GM21576 (cell line): Measurements from ENCODE around the gene TLR4.

Experiments
- ATAC-seq: cut with Tn5 transposase; IDR thresholded peaks from one replicate; pipeline ENCODE4 v1.9.1; 2021; ENCODE audit warnings: mild to moderate bottlenecking, moderate library complexity; ENCODE audit not compliant: unreplicated experiment

Gene TLR4

DNA sequence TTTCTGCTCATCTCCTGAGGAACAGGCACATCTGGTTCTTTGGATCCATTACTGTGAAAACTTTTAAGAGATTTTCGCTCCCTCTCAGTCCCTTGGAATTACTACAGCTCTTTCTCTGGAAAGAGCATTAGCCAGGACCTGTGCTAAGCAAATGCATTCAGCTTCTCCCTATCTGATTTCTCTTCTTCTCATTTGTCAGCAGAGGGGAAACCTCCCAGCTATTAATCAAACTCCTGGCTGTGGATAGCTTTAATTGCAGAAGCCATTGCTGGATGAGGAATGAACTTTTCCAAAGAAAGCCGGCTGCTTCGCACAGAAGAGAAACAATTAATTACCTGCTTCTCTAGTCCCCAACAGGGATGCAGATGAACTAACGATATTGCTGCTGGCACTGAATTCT is 37.9 kb downstream of the TLR4 start:
- no peak for ATAC-seq

DNA sequence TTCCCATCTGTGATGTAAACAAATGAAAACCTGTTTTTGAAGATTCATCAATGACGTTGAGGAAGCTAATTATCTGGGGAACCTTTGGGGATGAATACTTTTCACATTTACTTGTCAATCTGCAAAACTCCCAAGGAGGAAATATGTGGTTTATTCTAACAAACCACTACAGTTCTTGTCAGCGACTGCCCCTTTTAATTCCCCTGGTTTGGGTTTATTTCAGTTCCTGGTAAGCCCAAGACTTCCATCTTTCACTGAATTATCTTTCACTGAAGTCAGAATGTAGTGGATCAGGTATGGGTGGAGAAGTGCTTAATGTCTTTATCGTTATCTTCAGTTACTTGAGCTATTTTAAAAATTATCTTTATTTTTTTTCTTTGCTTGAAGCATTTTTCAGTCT is 40.2 kb downstream of the TLR4 start:
- no peak for ATAC-seq

DNA sequence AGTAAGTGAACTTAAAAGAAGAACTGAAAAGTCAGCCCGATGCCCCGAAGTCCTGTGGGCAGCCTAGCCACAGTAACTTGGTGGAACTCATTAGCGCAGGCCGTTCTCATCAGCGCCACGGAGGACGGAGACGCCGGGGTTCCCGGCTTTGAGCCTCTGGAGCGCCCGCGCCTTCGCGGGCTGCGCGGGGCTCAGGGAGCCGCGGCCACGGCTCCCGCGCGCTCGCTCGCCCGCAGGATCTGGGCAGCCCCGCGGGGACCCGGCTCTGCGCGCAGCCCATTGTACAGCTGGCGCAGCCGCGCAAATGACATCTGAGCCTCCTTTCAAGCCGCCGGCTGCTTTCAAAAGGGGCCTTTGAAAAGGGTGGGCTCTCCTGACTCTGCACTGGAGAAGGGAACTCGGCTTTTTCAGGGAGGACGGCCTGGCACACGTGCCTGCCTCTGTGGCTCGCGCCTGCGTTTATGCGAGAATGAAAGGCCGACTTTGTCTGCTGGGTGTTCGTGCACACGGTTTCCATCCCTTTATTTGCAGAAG is 40.7 kb downstream of the TLR4 start:
- no peak for ATAC-seq

GRCh38 chr9:117745598-117745997 is 41.4 kb downstream of the TLR4 start:
- no peak for ATAC-seq

- ATAC-seq, result no peak
Observed at GRCh38 chr9:117746263-117746662, 42.1 kb downstream of the TLR4 start.

GRCh38 chr9:117747386-117747970 is 43.3 kb downstream of the TLR4 start:
- no peak for ATAC-seq

DNA sequence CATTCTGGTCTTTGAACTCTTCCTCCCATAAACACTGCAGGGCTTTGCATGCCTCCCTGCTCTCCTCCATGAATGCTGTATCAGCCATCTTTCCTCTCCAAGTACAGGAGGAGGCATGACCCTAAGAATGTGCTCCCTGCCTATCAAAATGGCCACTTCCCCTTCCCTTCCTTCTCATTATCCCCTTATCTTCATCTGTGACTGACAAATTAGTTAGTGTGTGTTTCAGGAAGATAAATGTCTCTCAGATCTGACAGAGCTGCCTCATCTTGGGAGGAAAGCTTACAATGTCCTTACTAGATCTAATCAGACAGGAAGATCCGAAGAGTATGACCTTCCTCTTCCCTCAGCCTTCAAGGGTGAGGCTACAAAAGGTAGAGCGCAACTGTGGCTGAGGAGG is 46.2 kb downstream of the TLR4 start:
- ATAC-seq, result no peak

DNA sequence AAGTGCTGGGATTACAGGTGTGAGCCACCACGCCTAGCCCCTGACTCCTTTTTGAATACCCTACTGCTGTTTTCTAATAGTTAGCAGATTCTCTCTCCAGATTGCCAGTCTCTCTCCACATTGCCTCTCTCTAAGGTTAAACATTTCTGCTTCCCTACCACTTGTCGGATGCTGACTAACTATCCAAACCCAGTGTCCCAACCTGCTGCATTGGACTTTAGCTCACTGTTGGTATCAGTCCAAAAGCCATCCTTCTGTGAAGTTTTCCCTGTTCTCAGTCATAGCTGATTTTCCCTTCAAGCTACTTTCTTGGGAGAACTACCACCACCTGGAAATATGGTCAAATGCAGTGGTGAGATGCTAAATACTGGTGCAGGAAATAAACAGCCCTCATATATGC is 48.7 kb downstream of the TLR4 start:
- no peak for ATAC-seq

DNA sequence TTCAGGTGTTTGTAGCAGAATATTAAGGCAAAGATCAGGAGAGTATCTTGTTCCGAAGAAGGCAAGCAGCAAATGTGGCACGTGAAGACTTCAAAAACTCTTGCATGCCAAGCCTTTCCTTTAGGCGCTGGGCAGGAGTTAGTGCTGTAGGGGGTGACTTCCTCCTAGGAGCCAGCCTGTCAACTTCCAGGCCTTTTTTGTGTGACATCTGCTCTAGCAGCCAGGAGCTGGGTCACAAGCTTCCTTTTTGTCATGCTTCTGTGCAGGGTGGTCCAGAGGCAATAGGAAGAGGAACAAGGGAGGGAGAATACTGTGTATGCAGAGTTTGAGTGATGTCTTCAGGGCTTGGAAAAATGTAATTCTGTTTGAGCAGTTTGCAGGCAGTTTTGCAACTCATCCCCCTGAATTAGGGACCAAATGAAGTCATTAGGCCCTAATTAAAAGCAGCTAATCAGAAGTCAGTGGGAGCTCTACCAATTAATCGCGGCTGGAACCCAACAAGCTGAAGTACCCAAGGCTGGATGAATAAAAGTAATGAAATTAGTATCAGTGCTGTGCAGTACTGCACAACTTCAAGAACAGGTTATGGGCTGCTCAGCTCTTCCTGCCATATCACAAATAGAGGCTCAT is 53.5 kb downstream of the TLR4 start:
- no peak for ATAC-seq

DNA sequence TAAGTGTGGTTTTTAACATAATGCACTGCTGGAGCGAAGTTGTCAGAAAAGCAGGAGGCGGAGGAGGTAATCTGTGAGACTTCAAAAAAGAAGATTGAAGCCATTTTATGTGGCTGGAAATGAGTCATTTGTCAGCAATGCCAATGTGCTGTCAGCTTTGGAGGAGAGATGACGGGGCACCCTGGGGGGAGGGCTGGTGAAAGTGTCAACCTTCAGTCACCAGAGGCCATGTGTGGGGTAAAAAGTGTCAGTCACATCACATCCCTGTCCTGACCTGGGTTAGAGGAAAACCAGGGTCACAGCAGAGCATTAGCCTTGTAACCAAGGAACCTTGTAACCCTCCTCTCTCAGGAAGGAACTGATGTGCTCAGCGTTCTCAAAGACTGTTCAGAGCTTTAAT is 59.1 kb downstream of the TLR4 start:
- no peak for ATAC-seq

DNA sequence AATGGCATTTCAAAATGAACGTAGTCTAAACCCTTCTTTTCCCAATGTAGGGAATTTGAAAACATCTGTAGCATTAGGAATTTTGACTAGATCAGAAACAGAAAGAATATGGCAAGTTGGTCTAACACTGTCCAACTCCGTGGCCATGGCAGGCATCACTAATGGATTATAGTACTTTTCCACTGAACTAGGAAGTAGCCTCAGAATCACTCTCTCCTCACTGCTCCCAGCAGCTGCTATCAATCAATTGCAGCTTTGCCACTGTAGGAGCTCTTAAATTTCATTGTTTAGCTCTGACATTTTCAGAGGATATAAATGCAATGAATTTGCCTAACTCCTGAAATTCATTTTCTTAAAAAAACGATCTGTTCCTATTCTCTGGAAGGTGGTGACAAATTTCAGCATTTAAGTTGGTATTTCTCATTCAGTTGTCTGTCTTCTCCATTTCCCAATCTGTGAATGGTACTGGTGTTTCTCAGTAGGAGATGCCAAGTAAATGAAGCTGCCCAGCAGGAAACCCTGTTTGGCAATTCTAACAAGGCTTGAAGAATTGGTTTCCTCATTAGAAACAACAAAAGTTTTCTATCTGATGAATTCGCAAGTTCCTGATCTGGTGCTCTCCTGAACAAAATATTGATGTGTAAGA is 64.7 kb downstream of the TLR4 start:
- ATAC-seq, result no peak

GRCh38 chr9:117771136-117771535 is 66.9 kb downstream of the TLR4 start:
- no peak for ATAC-seq

GRCh38 chr9:117772960-117773359 is 68.8 kb downstream of the TLR4 start:
- ATAC-seq, result no peak
